Measurements from ENCODE around the gene SLC25A13. TPM values are rescaled to one million over a fixed set of nuclear protein-coding genes. Genes with fewer than 3 reads are reported as not detected.

The SLC25A13 gene
- total and polyA plus RNA-seq, 2 donors (not counting 1 experiment from before 2014, with no cell fraction given): 6.9 to 12.0 TPM

DNA sequence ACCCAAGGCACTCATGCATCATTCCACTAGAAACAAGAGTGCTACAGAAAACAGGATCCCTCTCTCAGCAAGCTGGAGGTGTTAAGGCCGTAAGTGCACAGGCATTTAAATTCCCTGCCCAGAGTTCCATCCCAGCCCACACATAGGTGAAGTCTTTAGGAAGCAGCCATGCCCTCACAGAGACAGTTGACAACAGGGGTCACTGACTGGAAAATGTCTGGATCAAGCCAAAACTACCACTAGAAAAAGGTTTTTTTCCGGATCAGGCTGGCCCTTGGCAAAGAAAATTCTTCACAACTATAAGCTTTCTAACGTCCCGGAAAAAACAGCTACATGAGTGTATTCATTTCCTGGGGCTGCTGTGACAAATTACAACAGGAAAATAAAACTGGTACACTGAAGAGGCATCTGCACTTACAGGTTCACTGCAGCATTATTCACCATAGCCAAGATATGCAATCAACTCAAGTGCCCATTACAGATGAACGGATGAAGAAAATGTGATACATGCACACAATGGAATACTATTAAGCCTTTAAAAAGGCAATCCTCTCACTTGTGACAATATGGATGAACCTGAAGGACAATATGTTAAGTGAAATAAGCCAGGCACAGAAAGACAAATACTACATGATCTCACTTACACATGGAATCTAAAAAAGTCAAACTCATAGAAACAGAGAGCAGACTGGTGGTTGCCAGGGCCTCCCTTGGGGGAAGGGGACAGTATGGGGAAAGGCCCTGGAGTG lies 52.5 kb downstream of the SLC25A13 start:
- no peak overlapping the region for H2AFZ ChIP-seq (ENCODE audit: low read length)
- H3K4me1 ChIP-seq (ENCODE audit: control insufficient read depth, extremely low read depth, insufficient read depth, low read length): no peaks in the 10 kb centered on the region
- H3K9ac ChIP-seq (ENCODE audit: insufficient read depth, low read length): no peak overlapping the region
- no peak for DNase-seq (ENCODE audit: low read depth in 2 of 2)
- no peak overlapping the region for H3K27ac ChIP-seq (ENCODE audit: insufficient read depth, low read length)
- no peak overlapping the region for H3K4me2 ChIP-seq (ENCODE audit: extremely low read depth, insufficient read depth, low read length)
- no peaks in the 10 kb centered on the region for H4K20me1 ChIP-seq (ENCODE audit: control insufficient read depth, extremely low read depth, insufficient read depth, low read length)
- H3K9me3 ChIP-seq (ENCODE audit: control insufficient read depth, insufficient read depth, low read depth, low read length): no peaks in the 10 kb centered on the region
- no peaks in the 10 kb centered on the region for H3K36me3 ChIP-seq (ENCODE audit: control insufficient read depth, insufficient read depth, low read length)
- TF ChIP-seq, protein P1, sequence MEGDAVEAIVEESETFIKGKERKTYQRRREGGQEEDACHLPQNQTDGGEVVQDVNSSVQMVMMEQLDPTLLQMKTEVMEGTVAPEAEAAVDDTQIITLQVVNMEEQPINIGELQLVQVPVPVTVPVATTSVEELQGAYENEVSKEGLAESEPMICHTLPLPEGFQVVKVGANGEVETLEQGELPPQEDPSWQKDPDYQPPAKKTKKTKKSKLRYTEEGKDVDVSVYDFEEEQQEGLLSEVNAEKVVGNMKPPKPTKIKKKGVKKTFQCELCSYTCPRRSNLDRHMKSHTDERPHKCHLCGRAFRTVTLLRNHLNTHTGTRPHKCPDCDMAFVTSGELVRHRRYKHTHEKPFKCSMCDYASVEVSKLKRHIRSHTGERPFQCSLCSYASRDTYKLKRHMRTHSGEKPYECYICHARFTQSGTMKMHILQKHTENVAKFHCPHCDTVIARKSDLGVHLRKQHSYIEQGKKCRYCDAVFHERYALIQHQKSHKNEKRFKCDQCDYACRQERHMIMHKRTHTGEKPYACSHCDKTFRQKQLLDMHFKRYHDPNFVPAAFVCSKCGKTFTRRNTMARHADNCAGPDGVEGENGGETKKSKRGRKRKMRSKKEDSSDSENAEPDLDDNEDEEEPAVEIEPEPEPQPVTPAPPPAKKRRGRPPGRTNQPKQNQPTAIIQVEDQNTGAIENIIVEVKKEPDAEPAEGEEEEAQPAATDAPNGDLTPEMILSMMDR (conservative IDR thresholded peaks at IDR 0.05 in 1 of 2, IDR thresholded peaks at IDR 0.05 in 1 of 2; ENCODE audit: low read depth in 1 of 2, low read length in 2 of 2): no peak
- TF ChIP-seq EZH2 (IDR thresholded peaks at IDR 0.05; ENCODE audit: low read length, missing control alignments): no peak
- H3K79me2 ChIP-seq (ENCODE audit: control insufficient read depth, insufficient read depth, low read length): no peaks in the 10 kb centered on the region
- H3K27me3 ChIP-seq (ENCODE audit: control insufficient read depth, insufficient read depth, low read length): no peaks in the 10 kb centered on the region
- H3K4me3 ChIP-seq (replicated peaks in 1 of 4; ENCODE audit: control extremely low read depth in 1 of 4, insufficient read depth in 1 of 4, low read depth in 3 of 4, low read length in 4 of 4): no peak overlapping the region

DNA sequence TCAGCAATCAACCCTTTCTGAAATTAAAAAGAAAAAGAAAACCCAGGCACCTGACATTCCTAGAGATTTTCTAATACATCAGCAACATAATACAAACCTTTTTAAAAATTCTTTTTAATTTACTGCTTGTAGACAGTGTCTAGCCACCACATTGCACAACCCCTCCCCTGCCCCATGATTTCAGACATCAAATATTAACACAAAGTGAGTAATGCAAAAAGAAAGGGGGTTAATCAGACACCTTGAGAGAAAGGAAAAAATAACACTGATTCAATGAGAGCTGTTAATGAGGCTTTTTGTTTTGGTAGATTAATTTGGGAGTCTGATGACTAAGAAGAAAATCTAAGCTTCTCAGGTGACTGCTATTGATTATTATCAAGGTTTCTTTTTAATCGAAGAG lies 55.3 kb downstream of the SLC25A13 start:
- TF ChIP-seq, protein P1 (conservative IDR thresholded peaks at IDR 0.05 in 1 of 2, IDR thresholded peaks at IDR 0.05 in 1 of 2; ENCODE audit: low read depth in 1 of 2, low read length in 2 of 2): no peak
- no peak for TF ChIP-seq EZH2 (IDR thresholded peaks at IDR 0.05; ENCODE audit: low read length, missing control alignments)
- Histone ChIP-seq H3K4me3 (replicated peaks in 1 of 4; ENCODE audit: control extremely low read depth in 1 of 4, insufficient read depth in 1 of 4, low read depth in 3 of 4, low read length in 4 of 4) (no peak overlapping the region), H3K27me3 (ENCODE audit: control insufficient read depth, insufficient read depth, low read length) (no peaks in the 10 kb centered on the region), H3K9ac (ENCODE audit: insufficient read depth, low read length) (no peak overlapping the region), H3K36me3 (ENCODE audit: control insufficient read depth, insufficient read depth, low read length) (no peaks in the 10 kb centered on the region), H3K9me3 (ENCODE audit: control insufficient read depth, insufficient read depth, low read depth, low read length) (no peaks in the 10 kb centered on the region), H3K79me2 (ENCODE audit: control insufficient read depth, insufficient read depth, low read length) (no peaks in the 10 kb centered on the region), H4K20me1 (ENCODE audit: control insufficient read depth, extremely low read depth, insufficient read depth, low read length) (no peaks in the 10 kb centered on the region), H2AFZ (ENCODE audit: low read length) (no peak overlapping the region), H3K27ac (ENCODE audit: insufficient read depth, low read length) (no peak overlapping the region), H3K4me2 (ENCODE audit: extremely low read depth, insufficient read depth, low read length) (no peak overlapping the region), H3K4me1 (ENCODE audit: control insufficient read depth, extremely low read depth, insufficient read depth, low read length) (no peaks in the 10 kb centered on the region)
- DNase-seq (ENCODE audit: low read depth in 2 of 2): no peak

DNA sequence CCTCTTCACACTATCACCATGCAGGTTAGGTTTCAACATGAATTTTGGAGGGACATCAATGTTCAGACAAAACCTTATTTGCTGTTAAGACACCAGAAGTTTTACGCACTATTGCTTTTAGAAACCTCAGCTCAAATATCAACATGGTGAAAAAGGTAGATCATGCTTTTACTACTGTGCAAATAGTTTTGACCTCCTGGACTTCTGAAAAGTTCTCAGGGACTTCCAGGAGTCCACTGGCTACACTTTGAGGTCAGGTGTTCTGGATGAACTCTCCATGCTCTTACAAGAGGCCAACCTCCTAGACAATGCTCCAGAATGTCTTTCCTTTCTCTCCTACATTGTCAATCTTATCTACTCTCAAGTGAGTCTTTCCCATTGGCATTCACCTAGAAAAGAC lies 55.9 kb downstream of the SLC25A13 start:
- TF ChIP-seq EZH2 (IDR thresholded peaks at IDR 0.05; ENCODE audit: low read length, missing control alignments): no peak
- TF ChIP-seq, protein P1 (conservative IDR thresholded peaks at IDR 0.05 in 1 of 2, IDR thresholded peaks at IDR 0.05 in 1 of 2; ENCODE audit: low read depth in 1 of 2, low read length in 2 of 2): no peak
- Histone ChIP-seq H3K79me2 (ENCODE audit: control insufficient read depth, insufficient read depth, low read length) (no peaks in the 10 kb centered on the region), H3K27me3 (ENCODE audit: control insufficient read depth, insufficient read depth, low read length) (no peaks in the 10 kb centered on the region), H3K9me3 (ENCODE audit: control insufficient read depth, insufficient read depth, low read depth, low read length) (no peaks in the 10 kb centered on the region), H4K20me1 (ENCODE audit: control insufficient read depth, extremely low read depth, insufficient read depth, low read length) (no peaks in the 10 kb centered on the region), H3K4me2 (ENCODE audit: extremely low read depth, insufficient read depth, low read length) (no peak overlapping the region), H3K9ac (ENCODE audit: insufficient read depth, low read length) (no peak overlapping the region), H3K27ac (ENCODE audit: insufficient read depth, low read length) (no peak overlapping the region), H3K4me1 (ENCODE audit: control insufficient read depth, extremely low read depth, insufficient read depth, low read length) (no peaks in the 10 kb centered on the region), H3K4me3 (replicated peaks in 1 of 4; ENCODE audit: control extremely low read depth in 1 of 4, insufficient read depth in 1 of 4, low read depth in 3 of 4, low read length in 4 of 4) (no peak overlapping the region), H2AFZ (ENCODE audit: low read length) (no peak overlapping the region), H3K36me3 (ENCODE audit: control insufficient read depth, insufficient read depth, low read length) (no peaks in the 10 kb centered on the region)
- no peak for DNase-seq (ENCODE audit: low read depth in 2 of 2)
